ENCODE results near the gene CCDC183. TPM values are rescaled to one million over a fixed set of nuclear protein-coding genes. Genes with fewer than 3 reads are reported as not detected.
A peak's percentile ranks its signal among the peaks of the same experiment; 100 is the strongest.
"Not testable (repeated sequence)": the region's sequence is repeated elsewhere in the genome, so short reads cannot be mapped to it uniquely, and the experiment has no call there.

CCDC183 gene
- total RNA-seq, 1 donor from 2014 or later = 2.2 TPM

GRCh38 chr9:136843159-136843800 is 47.1 kb downstream of the CCDC183 start:
- peak; percentile 2 for ATAC-seq
- intact Hi-C loops (cut with micrococcal nuclease); DNase-seq: not testable (repeated sequence)

DNA sequence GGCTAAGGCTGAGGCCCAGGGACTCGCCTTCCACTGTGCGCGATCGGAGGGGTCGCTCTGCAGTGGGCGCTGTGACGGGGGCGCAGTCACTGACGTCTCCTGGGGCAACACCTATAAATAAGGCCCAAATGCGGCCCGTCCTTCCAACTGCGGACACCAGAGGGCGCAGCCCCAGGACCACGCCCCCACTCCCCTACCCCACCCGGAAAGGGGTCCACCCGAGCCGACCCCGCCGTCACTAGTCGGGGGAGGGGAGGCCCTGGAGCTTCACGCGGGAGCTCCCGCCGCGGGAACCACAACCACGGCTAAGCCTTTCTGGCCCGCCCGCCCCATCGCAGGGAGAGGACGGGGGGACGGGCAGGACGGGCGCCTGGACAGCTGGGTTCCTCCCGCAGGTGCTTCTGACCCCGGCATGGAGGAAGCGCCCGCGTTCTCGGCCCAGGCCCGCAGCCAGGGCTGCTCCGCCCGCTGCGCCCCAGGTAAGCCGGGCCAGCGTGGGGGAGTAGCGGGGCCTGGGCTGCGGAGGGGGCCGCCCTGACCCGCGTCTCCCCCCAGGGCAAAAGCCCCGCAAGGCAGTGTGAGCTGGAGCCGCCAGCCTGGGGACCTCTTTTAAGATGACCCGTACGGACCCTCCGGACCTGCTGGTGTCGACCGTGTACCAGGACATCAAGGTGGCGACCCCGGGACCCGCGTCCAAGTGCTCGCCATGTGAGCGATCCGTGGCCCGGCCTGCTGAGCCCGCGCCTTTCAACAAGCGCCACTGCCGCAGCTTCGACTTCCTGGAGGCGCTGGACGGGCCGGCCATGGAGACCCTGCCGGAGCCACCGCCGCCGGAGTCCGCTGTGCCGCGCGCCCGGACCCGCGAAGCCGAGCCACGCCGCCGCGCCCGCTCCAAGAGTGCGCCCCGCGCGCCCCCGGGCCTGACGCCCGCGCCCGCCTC is 47.9 kb downstream of the CCDC183 start:
- ATAC-seq = not testable (repeated sequence)

DNA sequence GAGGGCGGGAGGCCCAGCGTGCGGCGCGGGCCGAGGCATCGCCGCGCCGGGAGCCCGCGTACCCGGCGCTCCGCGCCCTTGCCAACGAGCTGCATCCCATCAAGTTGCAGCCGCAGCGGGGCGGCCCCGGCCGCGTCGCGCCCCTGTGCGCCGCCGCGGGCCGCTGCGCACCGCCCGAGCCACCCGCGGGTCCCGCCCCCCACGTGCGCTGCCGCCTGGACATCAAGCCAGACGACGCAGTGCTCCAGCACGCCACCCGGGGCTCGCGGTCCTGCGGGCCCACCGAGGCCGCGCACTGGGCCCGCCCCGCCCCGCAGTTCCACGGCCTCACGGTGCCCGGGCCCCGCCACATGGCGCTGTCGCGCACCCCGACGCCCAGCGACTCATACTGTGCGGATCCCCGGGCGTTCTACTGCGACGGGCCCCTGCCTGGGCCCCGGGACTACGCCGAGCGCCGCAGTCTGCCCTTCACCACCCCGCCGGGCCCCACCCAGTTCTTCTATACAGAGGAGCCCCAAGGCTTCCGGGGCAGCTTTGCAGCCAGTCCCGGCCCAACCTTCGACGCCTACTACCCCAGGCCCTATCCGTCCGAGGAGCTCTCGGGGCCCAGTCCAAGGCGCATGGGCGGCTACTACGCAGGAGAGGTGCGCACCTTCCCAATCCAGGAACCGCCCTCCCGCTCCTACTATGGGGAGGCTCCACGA is 48.8 kb downstream of the CCDC183 start:
- intact Hi-C loops (cut with micrococcal nuclease) = no loop called here
- no peak for ATAC-seq
- DNase-seq = no peak

More for the DNA sequence above, 47.9 kb downstream of the CCDC183 start:
- DNase-seq = peak; percentile 68
- intact Hi-C loops (cut with micrococcal nuclease) = not testable (repeated sequence)

DNA sequence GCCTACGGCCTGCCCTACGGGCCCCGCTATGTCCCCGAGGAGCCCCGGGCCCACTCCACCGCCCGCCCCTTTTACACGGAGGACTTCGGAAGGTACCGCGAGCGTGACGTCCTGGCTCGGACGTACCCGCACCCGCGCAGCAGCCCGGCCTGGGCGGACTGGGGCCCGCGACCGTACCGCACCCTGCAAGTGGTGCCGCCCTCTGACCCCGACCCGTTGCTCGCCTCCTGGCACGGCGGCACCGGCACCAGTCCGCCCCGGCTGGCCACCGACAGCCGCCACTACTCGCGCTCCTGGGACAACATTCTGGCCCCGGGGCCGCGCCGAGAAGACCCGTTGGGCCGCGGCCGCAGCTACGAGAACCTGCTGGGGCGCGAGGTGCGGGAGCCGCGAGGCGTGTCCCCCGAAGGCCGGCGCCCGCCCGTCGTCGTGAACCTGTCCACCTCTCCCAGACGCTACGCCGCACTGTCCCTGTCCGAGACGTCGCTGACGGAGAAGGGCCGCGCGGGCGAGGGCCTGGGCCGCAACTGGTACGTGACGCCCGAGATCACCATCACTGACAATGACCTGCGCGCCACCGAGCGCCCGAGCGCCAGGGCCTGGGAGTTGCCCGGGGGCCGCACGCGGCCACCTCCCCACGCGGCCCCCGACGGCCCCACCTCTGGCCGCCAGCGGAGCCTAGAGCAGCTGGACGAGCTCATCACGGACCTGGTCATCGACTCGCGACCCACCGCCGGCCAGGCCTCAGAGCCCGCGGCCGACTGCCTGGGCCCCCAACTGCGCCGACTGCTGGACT is 49.5 kb downstream of the CCDC183 start:
- intact Hi-C loops (cut with micrococcal nuclease) = no loop called here
- no peak for ATAC-seq
- no peak for DNase-seq

- intact Hi-C loops (cut with micrococcal nuclease) = no loop called here
- ATAC-seq (no peak), DNase-seq (no peak)
Observed at GRCh38 chr9:136846376-136847087, 50.4 kb downstream of the CCDC183 start.

DNA sequence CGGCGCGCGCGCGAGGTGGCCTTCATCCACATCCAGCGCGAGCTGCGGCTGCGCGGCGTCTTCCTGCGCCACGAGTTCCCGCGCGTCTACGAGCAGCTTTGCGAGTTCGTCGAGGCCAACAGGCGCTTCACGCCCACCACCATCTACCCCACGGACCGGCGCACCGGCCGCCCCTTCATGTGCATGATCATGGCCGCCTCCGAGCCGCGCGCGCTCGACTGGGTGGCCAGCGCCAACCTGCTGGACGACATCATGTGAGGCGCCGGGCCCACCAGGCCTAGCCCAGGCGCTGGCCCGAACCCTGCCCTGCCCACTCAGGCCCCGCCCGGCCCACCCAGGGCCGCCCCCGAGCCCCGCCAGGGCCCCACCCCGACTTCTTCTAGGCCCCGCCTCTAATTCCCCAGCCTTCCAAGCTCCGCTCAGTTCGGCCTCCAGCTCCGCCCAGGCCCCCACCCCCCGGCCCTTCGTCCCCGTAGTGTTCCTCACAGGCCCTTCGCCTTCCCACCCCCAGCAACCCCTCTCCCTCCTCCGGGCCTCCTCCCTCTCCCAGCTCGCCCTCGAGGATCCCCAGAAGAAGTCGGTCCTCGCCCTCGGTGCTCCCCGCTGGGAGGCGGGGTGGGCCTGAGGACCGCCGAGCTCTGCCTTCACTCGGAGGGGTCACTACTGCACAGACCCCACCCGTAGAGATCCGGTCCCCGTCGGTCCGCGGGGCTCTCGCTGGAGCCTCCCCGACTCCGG is 51.1 kb downstream of the CCDC183 start:
- intact Hi-C loops (cut with micrococcal nuclease) = no loop called here
- ATAC-seq (peak; percentile 28), DNase-seq (peak; percentile 85)

GRCh38 chr9:136847826-136848392 is 51.8 kb downstream of the CCDC183 start:
- peak; percentile 61 for ATAC-seq
- peak; percentile 96 for DNase-seq
- intact Hi-C loops (cut with micrococcal nuclease) = no loop called here

- DNase-seq (no peak), ATAC-seq (peak; percentile 35)
- intact Hi-C loops (cut with micrococcal nuclease) = no loop called here
Observed at GRCh38 chr9:136848393-136849037, 52.4 kb downstream of the CCDC183 start.

GRCh38 chr9:136849038-136849959 is 53.2 kb downstream of the CCDC183 start, which contains the start of gene PHPT1:
TSS of gene PHPT1 (plus strand) at chr9:136849409. CDS start at chr9:136849431, 22 bp downstream.
- DNase-seq (peak; percentile 99), ATAC-seq (peak; percentile 84)
- intact Hi-C loops (cut with micrococcal nuclease) = no loop called here

DNA sequence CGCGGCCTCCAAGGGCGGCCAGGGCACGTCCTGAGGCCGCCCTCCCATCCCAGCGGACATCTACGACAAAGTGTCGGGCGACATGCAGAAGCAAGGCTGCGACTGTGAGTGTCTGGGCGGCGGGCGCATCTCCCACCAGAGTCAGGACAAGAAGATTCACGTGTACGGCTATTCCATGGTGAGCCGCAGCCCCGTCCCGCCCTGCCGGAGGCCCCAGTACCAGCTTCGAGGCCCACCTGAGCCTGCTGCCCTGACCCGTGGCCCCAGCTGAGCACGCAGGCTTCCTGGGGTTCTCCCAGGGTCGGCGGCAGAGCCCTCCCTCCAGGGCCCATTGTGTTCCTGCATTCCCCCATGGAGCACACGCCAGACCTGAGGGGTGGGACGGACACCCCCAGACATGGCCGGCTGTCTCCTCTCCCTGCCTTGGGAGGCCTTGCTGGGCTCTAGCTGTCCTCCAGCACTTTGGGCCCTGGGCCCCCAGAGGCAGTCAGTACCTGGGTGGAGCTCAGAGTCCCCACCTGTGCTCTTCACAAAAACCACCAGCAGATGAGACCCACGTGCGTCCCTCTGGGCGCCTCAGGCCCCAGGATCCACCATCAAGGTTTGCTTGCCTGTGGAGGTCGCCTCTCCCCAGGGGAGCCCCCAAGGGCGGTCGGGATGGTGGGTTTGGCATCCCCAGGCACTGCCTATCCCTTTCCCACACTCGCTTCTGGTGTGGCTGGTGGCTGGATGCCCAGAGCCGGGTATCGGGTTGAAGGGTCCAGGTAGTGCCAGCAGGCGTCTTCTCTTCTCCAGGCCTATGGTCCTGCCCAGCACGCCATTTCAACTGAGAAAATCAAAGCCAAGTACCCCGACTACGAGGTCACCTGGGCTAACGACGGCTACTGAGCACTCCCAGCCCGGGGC is 54.1 kb downstream of the CCDC183 start:
- no peak for ATAC-seq
- intact Hi-C loops (cut with micrococcal nuclease) = no loop called here
- DNase-seq = peak; percentile 57

- DNase-seq = peak; percentile 33
Observed at GRCh38 chr9:136850866-136851775, 55.0 kb downstream of the CCDC183 start.

DNA sequence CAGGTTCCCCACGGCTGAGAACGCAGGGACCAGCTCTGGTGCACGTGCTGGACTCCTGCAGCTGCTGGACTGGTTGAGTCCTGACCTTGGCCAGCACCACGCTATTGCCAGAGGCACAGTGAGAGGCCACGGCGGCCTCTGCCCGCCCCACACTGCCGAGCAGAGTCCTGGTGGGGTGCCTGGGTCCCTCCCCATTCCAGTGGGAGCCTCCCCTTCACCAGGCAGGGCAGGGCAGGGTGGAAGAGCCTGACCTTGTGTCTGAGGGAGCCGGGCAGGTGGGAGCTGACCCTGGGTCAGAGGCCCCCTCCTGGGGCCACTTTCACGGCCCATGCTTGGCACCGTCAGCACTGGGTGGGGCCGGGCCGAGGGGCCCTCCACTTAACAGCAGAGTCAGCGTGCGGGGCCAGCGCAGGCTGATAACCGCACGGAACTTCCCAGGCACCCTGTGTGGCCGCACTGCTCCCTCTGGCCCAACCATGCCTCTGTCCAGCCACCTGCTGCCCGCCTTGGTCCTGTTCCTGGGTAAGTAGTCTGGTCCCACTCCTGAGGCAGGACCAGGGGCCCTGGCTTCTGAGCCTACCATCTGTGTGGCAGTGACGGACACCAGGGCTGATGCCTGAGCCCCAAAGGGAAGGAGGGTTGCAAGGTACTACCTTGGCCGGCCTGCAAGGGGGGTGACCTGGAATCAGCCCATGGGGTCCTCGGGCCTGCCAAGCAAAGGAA is 56.0 kb downstream of the CCDC183 start, which contains the start of gene MAMDC4:
TSS of gene MAMDC4 (plus strand) at position 406 of the 723 bp plus-strand sequence. CDS start at position 477, 71 bp downstream.
- DNase-seq = peak; percentile 54
- intact Hi-C loops (cut with micrococcal nuclease) = no loop called here
- no peak for ATAC-seq

More at GRCh38 chr9:136850866-136851775, 55.0 kb downstream of the CCDC183 start:
- no peak for ATAC-seq
- intact Hi-C loops (cut with micrococcal nuclease) = no loop called here

Data from left ventricle myocardium superior (tissue), 1 donor.